GM18519 (cell line): ENCODE results near the gene ANKFN1.

Experiments
- ATAC-seq: cut with Tn5 transposase; IDR thresholded peaks from one replicate; pipeline ENCODE4 v1.9.1; 2021; ENCODE audit warnings: mild to moderate bottlenecking, moderate library complexity; ENCODE audit not compliant: unreplicated experiment, low FRiP score

The ANKFN1 gene

GRCh38 chr17:56543280-56543679, 390.0 kb downstream of the ANKFN1 start:
- ATAC-seq = no peak

DNA sequence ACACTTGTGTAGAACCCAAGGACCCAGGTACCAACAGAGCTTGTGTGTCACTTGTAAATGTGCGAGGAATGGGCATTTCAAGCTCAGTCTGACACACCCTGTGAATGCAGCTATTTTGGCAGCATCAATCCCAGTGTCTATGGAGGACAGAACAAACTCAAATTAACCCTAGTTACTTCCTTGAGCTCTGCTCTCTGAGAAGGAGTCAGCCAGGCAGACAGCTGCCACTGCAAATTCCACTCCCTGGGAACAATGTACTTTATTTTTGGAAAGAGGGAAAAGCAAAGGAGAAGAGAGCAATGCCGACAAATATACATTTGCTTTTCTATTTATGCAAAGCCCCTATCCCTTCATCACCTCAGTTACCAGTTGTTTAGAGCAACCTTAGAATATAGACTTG, 391.8 kb downstream of the ANKFN1 start:
- ATAC-seq = no peak

DNA sequence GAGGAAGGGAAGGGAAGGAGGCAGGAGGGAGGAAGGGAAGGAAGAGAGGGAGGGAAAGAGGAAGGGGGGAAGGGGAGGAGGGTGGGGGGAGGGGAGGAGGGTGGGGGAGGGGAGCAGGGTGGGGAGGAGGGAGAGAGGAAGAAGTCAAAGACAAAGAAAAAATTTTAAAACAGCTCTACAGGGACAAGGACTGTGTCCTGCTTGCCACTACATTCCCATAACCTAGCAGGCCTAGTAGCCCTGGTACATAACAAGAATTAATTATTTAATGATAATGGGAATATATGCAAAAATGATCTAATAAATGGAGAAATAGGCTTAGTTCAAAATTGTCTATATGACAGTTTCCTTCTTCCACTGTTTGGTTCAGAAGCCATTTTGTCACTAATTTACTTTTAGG, 392.7 kb downstream of the ANKFN1 start:
- ATAC-seq = no peak

DNA sequence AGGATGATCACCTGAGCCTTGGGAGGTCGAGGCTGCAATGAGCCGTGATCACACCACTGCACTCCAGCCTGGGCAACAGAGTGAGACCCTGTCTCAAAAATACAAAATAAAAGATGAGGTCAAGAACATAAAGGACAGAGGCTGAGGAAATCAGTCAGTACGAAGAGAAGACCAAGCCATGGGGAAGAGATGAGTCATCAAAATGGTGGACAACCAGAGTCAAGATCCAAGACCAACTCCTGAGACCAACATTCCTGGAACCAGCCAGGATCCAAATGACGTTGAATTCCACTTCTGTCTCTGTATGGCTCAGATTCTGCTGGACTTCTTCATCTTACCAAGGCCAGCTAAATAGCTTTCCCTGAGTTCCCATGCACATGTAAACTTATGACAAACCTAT, 395.4 kb downstream of the ANKFN1 start:
- ATAC-seq = no peak

DNA sequence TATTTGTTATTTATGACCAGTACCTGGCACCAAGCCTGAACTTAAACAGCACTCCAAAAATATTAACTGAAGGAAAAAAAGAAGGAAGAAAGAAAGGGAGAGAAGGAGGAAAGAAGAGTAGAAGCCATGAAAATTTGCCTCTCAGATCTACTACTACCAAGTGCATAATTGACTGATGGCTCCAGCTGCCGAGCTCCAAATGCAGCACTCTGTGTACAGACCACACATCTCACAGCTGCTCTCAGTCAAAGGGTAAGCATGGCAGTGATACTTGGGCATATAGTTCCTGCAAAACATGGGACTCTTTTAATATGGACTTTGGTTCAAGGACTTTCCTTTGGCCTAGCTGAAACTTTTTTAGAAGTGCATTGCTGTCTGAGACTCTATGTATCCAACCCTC, 396.2 kb downstream of the ANKFN1 start:
- ATAC-seq = no peak

- ATAC-seq = no peak
These were observed 404.4 kb downstream of the ANKFN1 start for GRCh38 chr17:56557682-56558081.

DNA sequence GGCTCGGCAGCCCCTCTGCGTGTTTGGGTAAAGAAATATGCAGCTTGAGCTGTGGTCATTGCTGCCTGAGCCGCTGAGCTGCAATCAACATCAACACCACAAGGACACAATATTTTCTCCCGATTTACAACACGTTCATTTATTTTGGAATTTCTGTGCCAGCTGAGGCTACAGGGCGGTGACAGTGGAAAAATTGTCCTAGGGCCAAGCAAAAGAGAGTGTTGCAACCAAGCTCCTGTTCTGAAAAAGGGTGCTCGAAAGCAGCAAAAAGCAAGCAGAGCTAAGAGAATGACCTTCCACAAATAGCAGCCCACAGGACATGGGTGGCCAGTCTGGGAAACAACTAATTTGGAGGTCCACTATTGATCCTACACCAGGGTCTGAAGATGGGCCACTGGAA, 404.8 kb downstream of the ANKFN1 start:
- ATAC-seq = no peak
